Keratinocyte (primary cell): ENCODE data around the gene SORBS2.

Experiments
- EZH2 ChIP-seq: IDR thresholded peaks from one replicate; pipeline ENCODE4 v1.6.1; 2012; ENCODE audit warnings: inconsistent platforms, mild to moderate bottlenecking, low read length, moderate library complexity
- TF ChIP-seq, protein P1 (sequence below), 3 experiments: IDR thresholded peaks in 1 of 3; conservative IDR thresholded peaks in 1 of 3; optimal IDR thresholded peaks in 1 of 3; 2 replicates in 2 of 3; 3 replicates in 1 of 3; pipeline versions ENCODE3 to v1.5.1; 2011; ENCODE audit warnings: low read length in 3 of 3, mild to moderate bottlenecking in 3 of 3, moderate library complexity in 2 of 3, control low read depth in 1 of 3, inconsistent platforms in 1 of 3; ENCODE audit not compliant: insufficient read depth in 2 of 3; ENCODE audit errors: extremely low read depth in 1 of 3

DNA sequence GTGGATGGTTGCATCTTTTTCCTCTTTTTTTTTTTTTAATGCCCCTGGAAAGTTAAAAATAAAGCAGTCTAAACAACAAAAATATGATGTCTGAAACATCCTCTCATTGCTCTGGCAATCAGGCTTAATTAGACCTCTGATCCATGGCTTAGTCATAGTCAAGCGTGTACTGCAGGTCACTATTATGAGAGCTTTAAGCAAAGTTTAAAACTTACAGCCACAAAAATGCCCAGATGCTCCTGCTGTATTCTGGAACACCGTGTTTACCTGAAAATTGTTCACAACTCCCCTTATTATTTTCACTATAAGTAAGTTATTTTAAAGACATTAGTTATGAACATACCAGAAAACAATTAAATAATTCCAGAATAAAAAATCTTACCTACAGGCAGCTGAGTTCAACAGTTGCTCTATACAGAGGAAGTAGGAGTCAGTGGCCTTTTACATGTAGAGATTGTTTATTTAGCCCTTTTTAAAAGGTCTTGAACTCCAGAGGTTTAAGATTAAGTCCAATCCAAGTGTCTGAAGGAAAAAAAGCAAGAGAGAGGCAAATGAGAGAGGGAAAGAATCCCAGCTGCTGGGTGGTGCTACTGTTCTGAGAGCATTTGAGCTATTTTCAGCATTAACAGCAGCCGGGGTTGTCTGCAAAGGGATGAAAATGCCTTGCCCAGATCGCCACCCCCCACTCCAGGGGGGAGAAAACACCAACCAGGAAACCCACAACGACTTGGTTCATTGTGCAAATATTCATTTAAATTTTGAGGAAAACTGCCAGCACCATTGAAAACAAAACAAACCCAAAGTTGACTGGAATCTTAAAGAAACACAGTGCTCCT is 36.9 kb downstream of the SORBS2 start:
- TF ChIP-seq EZH2: no peak
- TF ChIP-seq, protein P1, sequence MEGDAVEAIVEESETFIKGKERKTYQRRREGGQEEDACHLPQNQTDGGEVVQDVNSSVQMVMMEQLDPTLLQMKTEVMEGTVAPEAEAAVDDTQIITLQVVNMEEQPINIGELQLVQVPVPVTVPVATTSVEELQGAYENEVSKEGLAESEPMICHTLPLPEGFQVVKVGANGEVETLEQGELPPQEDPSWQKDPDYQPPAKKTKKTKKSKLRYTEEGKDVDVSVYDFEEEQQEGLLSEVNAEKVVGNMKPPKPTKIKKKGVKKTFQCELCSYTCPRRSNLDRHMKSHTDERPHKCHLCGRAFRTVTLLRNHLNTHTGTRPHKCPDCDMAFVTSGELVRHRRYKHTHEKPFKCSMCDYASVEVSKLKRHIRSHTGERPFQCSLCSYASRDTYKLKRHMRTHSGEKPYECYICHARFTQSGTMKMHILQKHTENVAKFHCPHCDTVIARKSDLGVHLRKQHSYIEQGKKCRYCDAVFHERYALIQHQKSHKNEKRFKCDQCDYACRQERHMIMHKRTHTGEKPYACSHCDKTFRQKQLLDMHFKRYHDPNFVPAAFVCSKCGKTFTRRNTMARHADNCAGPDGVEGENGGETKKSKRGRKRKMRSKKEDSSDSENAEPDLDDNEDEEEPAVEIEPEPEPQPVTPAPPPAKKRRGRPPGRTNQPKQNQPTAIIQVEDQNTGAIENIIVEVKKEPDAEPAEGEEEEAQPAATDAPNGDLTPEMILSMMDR (optimal IDR thresholded peaks at IDR 0.05 in 1 of 3, IDR thresholded peaks at IDR 0.05 in 1 of 3, conservative IDR thresholded peaks at IDR 0.05 in 1 of 3; ENCODE audit: extremely low read depth in 1 of 3, insufficient read depth in 2 of 3, low read length in 3 of 3): no peak
